Measurements from ENCODE around the gene HS1BP3.

Gene HS1BP3

GRCh38 chr2:20650877-20651730, at the start of gene HS1BP3:
Gene HS1BP3, minus strand, starts transcription at chr2:20651098. Its CDS starts 35 bp downstream, at chr2:20651063.
- peak; percentile 76 to 86 for DNase-seq (ENCODE audit: low read depth in 2 of 2)

DNA sequence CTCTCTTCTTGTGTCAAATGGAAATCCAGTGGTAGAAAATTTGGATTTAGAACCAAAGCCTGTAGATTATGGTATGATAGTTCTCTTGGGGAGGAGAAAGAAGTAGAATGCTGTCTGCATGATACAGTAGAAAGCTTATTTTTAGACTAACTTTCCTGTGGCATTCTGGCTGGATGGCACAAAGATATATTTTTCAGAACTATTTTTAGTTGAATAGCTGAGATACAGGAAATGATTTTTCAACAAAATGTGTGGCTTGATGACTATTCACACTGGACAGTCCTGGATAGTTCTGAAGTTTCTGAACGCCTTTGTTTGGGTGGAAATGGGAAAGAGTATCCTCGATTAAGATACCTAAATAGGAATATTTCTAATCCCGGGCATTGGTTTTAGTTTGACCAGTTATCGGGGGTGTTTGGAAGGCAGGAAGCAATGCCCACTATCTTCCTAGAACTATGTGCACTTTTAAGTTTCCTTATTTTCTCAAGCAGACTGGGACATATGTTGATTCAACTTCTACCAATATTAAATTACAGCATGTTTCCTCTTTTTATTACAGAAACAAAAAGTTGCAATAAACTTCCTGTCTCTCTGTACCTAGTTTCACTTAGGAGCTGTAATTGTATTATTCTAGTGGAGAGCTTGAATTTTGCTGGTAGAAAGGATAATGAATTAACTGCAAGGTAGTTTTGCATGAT, 48.2 kb upstream of the HS1BP3 start:
- no peak for DNase-seq (ENCODE audit: low read depth in 2 of 2)

GRCh38 chr2:20697322-20697934, 46.5 kb upstream of the HS1BP3 start:
- no peak for DNase-seq (ENCODE audit: low read depth in 2 of 2)

DNA sequence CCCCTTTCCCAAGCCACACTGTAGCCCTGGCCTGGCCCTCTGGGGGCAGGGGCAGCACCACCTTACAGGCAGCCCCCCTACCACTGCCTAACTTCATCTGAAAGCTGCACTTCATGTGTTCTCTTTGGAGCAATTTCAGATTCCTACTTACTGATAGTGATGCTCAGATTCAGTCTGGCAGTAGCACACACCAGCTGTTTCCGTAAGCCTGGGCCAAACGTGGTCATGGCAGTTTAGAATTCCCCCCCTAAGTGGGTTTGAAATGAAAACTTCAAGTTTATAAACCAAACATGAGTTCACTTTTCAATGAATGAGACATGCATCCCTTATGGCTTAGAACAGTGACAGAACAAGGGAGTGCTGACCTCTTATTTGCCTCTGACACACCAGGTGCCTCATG, 45.5 kb upstream of the HS1BP3 start:
- DNase-seq (ENCODE audit: low read depth in 2 of 2), result no peak

DNA sequence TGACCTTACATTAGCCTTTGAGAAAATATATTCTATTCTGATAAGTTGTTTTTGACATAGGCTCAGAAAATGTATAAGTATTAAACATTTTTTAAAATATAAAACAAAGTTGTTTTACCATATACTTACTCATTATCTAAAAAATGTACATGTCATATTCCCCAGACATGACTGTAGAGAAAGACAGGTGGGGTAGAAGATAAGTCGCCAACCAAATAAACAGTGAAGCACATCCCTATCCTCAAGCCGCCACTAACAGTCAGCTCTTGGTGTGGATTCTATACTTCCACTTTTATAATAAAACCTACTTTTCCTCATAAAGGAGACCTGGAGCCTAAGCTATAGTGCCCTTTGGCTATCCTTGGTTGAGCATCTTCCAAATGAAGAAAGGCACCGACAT, 42.4 kb upstream of the HS1BP3 start:
- DNase-seq (ENCODE audit: low read depth in 2 of 2), result no peak

DNA sequence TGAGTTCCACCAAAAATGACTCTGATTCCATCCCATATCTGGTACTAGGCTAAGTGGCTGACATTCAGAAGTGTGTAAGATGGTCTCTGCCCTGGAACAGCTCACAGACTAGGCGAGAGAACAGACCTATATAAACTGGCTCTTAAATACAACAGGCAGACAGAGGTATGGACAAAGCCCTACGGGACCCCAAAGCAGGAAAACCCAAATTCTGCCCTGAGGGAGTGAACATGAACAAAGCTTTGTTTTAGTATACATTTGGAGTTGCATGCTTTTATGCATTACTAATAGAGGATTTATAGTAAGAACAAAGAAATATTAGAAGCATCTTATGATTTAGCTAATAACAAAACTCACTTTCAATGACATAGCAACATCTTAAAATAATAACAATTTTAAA, 41.2 kb upstream of the HS1BP3 start:
- no peak for DNase-seq (ENCODE audit: low read depth in 2 of 2)

GRCh38 chr2:20691076-20691734, 40.3 kb upstream of the HS1BP3 start:
- DNase-seq (ENCODE audit: low read depth in 2 of 2), result no peak

DNA sequence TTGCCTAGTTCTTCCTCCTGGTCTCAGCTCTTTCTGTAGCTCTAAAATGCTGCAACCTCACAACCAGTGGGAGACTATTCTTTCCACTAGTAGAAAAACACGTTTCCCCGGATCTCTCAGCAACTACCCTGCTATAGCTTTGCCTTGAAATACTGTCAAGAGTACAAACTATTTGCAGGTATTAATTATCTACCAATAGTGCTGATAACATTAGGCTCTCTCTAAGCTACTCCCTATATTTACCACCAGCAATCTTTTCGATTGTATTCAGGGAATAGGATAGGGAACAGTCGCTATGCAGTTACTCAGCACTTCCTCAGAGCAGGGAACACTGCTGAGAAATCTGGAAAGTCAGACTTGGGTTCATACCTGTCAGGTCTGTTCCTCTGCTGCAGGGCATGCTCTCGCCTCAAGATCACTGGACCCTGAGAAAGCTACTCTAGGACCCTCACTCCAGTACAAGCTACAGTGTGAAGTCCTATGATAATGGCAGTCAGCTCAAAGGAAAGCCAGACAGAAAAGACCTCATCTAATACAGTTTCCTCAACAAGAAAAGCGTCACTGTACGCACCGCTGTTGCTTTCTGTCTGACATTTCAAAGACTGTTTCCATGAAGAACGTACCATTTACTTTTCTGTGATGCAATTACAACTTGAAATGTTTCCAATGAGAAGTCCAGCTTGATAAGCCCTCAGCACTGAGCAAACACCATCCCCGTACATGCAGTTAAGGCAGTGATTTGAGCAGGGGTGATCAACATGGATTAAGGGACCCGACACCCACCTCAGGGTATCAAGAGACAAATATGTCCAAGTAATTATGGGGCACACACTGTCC, 38.7 kb upstream of the HS1BP3 start:
- no peak for DNase-seq (ENCODE audit: low read depth in 2 of 2)

GRCh38 chr2:20687260-20687832, 36.4 kb upstream of the HS1BP3 start:
- no peak for DNase-seq (ENCODE audit: low read depth in 2 of 2)

DNA sequence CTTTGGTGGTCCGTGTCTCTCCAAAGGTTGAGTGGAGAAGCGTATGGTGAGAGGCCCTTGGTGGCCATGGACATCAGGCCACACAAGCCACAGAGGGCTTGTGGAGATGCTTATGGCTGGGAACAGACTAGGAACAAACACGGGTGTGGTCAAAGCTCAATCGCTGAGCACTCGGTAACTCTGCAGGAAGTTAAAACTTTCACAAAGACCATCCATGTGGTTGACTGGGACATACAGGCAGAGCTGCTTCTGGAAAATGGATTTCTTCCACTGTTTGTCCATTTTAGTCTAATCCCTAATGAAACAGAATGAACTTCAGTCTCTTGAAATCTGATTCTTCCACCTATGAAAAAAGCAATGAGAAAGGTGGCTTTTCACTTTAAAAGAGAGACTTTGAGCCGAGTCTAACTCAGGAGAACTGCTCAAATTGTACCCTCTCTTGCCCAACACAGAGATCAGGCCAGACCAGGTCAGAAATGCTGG, 33.7 kb upstream of the HS1BP3 start:
- no peak for DNase-seq (ENCODE audit: low read depth in 2 of 2)

DNA sequence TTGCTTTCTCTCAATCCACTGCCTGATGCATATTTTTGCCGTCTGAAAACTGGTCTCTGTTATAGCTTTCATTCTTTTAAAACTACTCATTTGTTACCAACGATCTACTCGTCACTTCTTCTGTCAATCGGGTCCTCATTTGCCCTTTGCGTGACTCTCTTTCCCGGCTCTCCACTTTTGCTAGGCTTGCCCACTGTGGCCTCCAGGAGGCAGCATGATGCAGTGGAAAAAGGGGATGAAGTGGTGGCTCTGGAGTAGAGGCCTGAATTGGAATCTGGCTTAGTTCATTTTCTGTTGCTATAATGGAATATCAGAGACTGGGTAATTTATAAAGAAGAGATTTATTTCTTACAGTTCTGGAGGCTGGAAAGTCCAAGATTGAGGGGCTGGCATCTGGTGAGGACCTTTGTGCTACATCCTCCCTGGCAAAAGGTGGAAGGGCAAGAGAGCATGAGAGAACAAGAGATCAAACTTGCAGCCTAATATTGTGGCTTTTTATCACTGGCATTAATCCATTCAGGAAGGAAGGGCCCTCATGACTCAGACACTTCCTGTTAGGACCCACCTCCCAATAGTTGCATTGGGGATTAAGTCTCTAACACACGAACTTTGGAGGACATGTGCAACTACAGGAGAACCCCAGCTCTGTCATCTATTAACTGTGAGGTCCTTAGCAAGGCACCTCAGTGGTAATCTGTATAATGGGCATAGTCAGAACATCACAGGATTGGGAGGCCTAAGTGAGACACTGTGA, 31.4 kb upstream of the HS1BP3 start:
- no peak for DNase-seq (ENCODE audit: low read depth in 2 of 2)

GRCh38 chr2:20680744-20681375, 30.0 kb upstream of the HS1BP3 start:
- no peak for DNase-seq (ENCODE audit: low read depth in 2 of 2)

GRCh38 chr2:20678780-20679179, 27.9 kb upstream of the HS1BP3 start:
- no peak for DNase-seq (ENCODE audit: low read depth in 2 of 2)

DNA sequence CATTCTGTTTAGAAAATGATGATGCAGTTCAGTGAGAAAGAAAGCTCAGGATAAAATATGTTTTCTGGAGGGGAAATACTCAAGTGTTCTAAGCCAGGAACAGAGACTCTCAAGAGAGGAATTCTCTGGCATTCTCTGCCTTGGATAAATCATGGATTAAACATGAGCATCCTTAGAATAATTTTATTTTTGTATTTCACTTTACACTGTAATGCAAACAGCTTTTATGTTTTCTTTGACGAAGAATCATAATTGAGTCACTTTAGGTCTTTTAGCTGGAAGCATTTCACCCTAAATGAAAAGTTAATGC, 27.1 kb upstream of the HS1BP3 start:
- no peak for DNase-seq (ENCODE audit: low read depth in 2 of 2)

GRCh38 chr2:20677301-20678085, 26.6 kb upstream of the HS1BP3 start:
- no peak for DNase-seq (ENCODE audit: low read depth in 2 of 2)

- DNase-seq (ENCODE audit: low read depth in 2 of 2), result no peak
Measured at GRCh38 chr2:20676353-20677215, 25.7 kb upstream of the HS1BP3 start.

DNA sequence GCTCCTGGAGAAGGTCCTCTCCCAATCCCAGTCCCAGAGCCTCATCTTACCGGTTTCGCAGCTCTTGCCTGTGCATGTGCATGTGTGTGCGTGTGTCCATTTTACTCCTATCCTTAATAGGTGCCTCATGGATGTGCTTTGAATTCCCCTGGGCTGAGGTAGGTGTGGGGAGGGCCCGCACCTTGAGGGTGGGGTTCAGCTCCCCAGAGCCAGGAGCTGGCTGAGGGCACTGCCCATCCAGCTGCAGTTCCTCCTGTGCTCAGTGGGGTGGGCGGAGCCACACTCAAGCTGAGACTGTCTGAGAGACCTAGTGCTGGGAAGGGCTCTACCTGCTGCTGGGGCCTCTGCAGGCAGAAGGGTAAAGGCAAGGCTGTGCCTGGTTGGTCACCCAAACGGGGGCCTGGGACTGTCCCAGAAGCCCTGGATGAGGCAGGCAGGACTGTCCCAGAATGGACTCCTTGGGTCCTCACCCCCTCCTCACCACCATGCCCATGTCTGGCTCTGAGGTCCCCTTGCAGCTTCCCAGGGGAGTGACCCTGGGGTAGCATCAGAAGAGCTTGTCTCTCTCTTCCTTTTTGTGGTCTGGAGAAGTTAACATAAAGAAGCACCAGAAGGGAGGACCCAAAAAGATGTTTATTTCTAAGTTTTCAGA, 24.9 kb upstream of the HS1BP3 start:
- DNase-seq (ENCODE audit: low read depth in 2 of 2), result no peak

Data from stimulated activated CD8-positive, alpha-beta memory T cell treated with anti-CD3 and anti-CD28 coated beads, Interleukin-2, amount 100 ng/mL, for 48 hours (primary cell).